Kidney (tissue), 14 donors: ENCODE measurements around the gene DMXL1. TPM values are rescaled to one million over a fixed set of nuclear protein-coding genes. Genes with fewer than 3 reads are reported as not detected.

ENCODE experiments used
- DNase-seq, 5 donors: peaks; one replicate each; pipeline ENCODE4 v3.0.0-alpha.2; 2013 to 2020
- FAIRE-seq: peaks from 2 replicates; lab custom pipeline; 2012; peaks lifted over from hg19 to GRCh38; lab: Jason Lieb, UNC
- H3K27ac ChIP-seq, 2 donors: one replicate each; pipeline ENCODE4 v1.7.0; 2013; ENCODE audit warnings: low read depth in 2 of 2, low read length in 2 of 2, inconsistent platforms in 1 of 2
- H3K27me3 ChIP-seq: one replicate; pipeline ENCODE4 v1.7.1; 2013; ENCODE audit warnings: low read length, inconsistent platforms; ENCODE audit not compliant: control insufficient read depth, insufficient read depth
- H3K36me3 ChIP-seq, 3 donors: one replicate each; pipeline versions ENCODE4 v1.7.0 to v1.7.1; 2013; ENCODE audit warnings: low read length in 3 of 3, control low read depth in 1 of 3, inconsistent platforms in 1 of 3; ENCODE audit not compliant: insufficient read depth in 3 of 3, control insufficient read depth in 2 of 3
- H3K4me1 ChIP-seq, 3 donors: one replicate each; pipeline versions ENCODE4 v1.7.0 to v1.7.1; 2013; ENCODE audit warnings: low read length in 3 of 3, inconsistent platforms in 1 of 3, low read depth in 1 of 3; ENCODE audit not compliant: control insufficient read depth in 2 of 3, insufficient read depth in 2 of 3
- H3K4me3 ChIP-seq, 3 donors: one replicate each; pipeline versions ENCODE4 v1.7.0 to v1.8.1; 2013; ENCODE audit warnings: low read length in 3 of 3, control low read depth in 1 of 3, inconsistent platforms in 1 of 3
- H3K9ac ChIP-seq, 3 donors: one replicate each; pipeline versions ENCODE4 v1.7.0 to v1.7.1; 2013; ENCODE audit warnings: low read length in 3 of 3, control low read depth in 1 of 3, inconsistent platforms in 1 of 3
- H3K9me3 ChIP-seq, 3 donors: one replicate each; pipeline versions ENCODE4 v1.7.0 to v1.7.1; 2013; ENCODE audit warnings: low read length in 3 of 3, control low read depth in 1 of 3, inconsistent platforms in 1 of 3; ENCODE audit not compliant: control insufficient read depth in 2 of 3, insufficient read depth in 1 of 3
- CTCF ChIP-seq: IDR thresholded peaks from 3 replicates; pipeline ENCODE4 v1.5.1; 2012; ENCODE audit warnings: mild to moderate bottlenecking, moderate library complexity, borderline replicate concordance; ENCODE audit not compliant: insufficient read depth; ENCODE audit errors: extremely low read depth
- intact Hi-C: fragments of 100-400 bp; cut with DNase I; formaldehyde crosslinking; loops from one replicate; pipeline ENCODE4 v1.11.1; 2022
- polyA plus RNA-seq: library from polyadenylated mRNA; stranded (reverse); fragments of 350-450 nt; fragmentation: Illumina TruSeq; extraction: RNeasy Lipid Tissue Mini Kit (QIAGEN cat#74804); gene quantifications from one replicate; pipeline ENCODE4 v1.2.3, GENCODE V29; 2014; ENCODE audit warnings: low read depth, low replicate concordance; ENCODE audit not compliant: insufficient read depth
- total RNA-seq: library from RNA; stranded (reverse); fragmentation: NEBNext Ultra II Directional; extraction: Animal tissue kit (Norgen Biotek cat#: 25700); gene quantifications from one replicate; pipeline ENCODE4 v1.2.1, GENCODE V29; 2021
- donor health status: control.
- donor health status: control.
- donor health status: control.
- donor health status: control.
- donor health status: control.
- donor health status: DM: yes; HTN: yes; CAD: no.
- donor health status: Normal renal cell carcinoma (clear cell type).

DMXL1 gene
- total and polyA plus RNA-seq, 2 donors from 2014 or later, result 17.1 to 57.7 TPM

GRCh38 chr5:119275601-119276173 is 204.8 kb downstream of the DMXL1 start:
- Histone ChIP-seq H3K36me3 (no peaks in the 10 kb centered on the region), H3K4me3 (no peak overlapping the region), H3K27ac (peak overlapping the region in 1 of 2 donors; percentile 5), H3K4me1 (peaks cover 0 to 3% (median 0%) of the 10 kb centered on the region in 3 donors), H3K9ac (no peak overlapping the region), H3K27me3 (no peaks in the 10 kb centered on the region), H3K9me3 (no peaks in the 10 kb centered on the region)
- intact Hi-C loops, result no loop called here
- FAIRE-seq (no peak), DNase-seq (no peak)
- no peak for TF ChIP-seq CTCF

- Histone ChIP-seq H3K9me3 (no peaks in the 10 kb centered on the region), H3K27me3 (no peaks in the 10 kb centered on the region), H3K9ac (no peak overlapping the region), H3K4me1 (peaks cover 0 to 3% (median 0%) of the 10 kb centered on the region in 3 donors), H3K36me3 (no peaks in the 10 kb centered on the region), H3K27ac (no peak overlapping the region), H3K4me3 (no peak overlapping the region)
- DNase-seq (no peak), FAIRE-seq (no peak)
- intact Hi-C loops, result no loop called here
- TF ChIP-seq CTCF, result no peak
Observed at GRCh38 chr5:119276978-119277377, 206.1 kb downstream of the DMXL1 start.

- no peak overlapping the region for H3K4me3 ChIP-seq
- H3K27ac ChIP-seq, result no peak overlapping the region
- TF ChIP-seq CTCF, result no peak
- H3K27me3 ChIP-seq, result no peaks in the 10 kb centered on the region
- H3K9me3 ChIP-seq, result no peaks in the 10 kb centered on the region
- FAIRE-seq, result no peak
- no peak for DNase-seq
- no peaks in the 10 kb centered on the region for H3K36me3 ChIP-seq
- H3K9ac ChIP-seq, result no peak overlapping the region
- intact Hi-C loops, result no loop called here
- peaks cover 0 to 3% (median 0%) of the 10 kb centered on the region in 3 donors for H3K4me1 ChIP-seq
Observed at GRCh38 chr5:119279093-119279492, 208.2 kb downstream of the DMXL1 start.

GRCh38 chr5:119280380-119280779 is 209.5 kb downstream of the DMXL1 start:
- H3K36me3 ChIP-seq, result no peaks in the 10 kb centered on the region
- H3K27ac ChIP-seq, result no peak overlapping the region
- intact Hi-C loops, result no loop called here
- DNase-seq (no peak), FAIRE-seq (no peak)
- TF ChIP-seq CTCF, result no peak
- H3K4me1 ChIP-seq, result no peaks in the 10 kb centered on the region
- no peaks in the 10 kb centered on the region for H3K27me3 ChIP-seq
- no peak overlapping the region for H3K4me3 ChIP-seq
- no peaks in the 10 kb centered on the region for H3K9me3 ChIP-seq
- H3K9ac ChIP-seq, result no peak overlapping the region
